ENCODE data around the gene C1orf21. TPM values are rescaled to one million over a fixed set of nuclear protein-coding genes. Genes with fewer than 3 reads are reported as not detected.

Gene C1orf21
- total and polyA plus RNA-seq, 2 donors (not counting 3 experiments of a cell fraction or from before 2014, with no cell fraction given): 0.79 to 8.5 TPM

GRCh38 chr1:184376369-184376768 is 10.5 kb upstream of the C1orf21 start:
- dilution Hi-C loops (cut with MboI; ENCODE audit: extremely low pct_ligation_motif_present, low sequenced_read_pairs): no loop called here
- no peak overlapping the region for H3K27ac ChIP-seq (ENCODE audit: insufficient read depth, low read depth, low read length)

More at GRCh38 chr1:184376369-184376768, 10.5 kb upstream of the C1orf21 start:
- Histone ChIP-seq H3K4me1 (ENCODE audit: control insufficient read depth, extremely low read depth, insufficient read depth, low read length) (no peaks in the 10 kb centered on the region), H3K4me2 (ENCODE audit: insufficient read depth, low read length) (no peak overlapping the region), H2AFZ (ENCODE audit: low read depth, low read length) (no peak overlapping the region), H4K20me1 (replicated peaks; ENCODE audit: control insufficient read depth, extremely low read depth, insufficient read depth, low read length) (no peaks in the 10 kb centered on the region), H3K36me3 (ENCODE audit: control insufficient read depth in 2 of 2, extremely low read depth in 1 of 2, insufficient read depth in 2 of 2, low read length in 2 of 2) (no peaks in the 10 kb centered on the region), H3K79me2 (ENCODE audit: control insufficient read depth, insufficient read depth, low read length) (no peaks in the 10 kb centered on the region), H3K9me3 (replicated peaks; ENCODE audit: control insufficient read depth, insufficient read depth, low read length) (no peaks in the 10 kb centered on the region), H3K4me3 (replicated peaks in 1 of 3; ENCODE audit: insufficient read depth in 1 of 3, low read depth in 1 of 3, low read length in 3 of 3) (no peak overlapping the region), H3K27me3 (ENCODE audit: control insufficient read depth in 2 of 2, insufficient read depth in 2 of 2, low read length in 2 of 2) (peaks cover 4 to 5% of the 10 kb centered on the region in 2 experiments), H3K9ac (replicated peaks; ENCODE audit: extremely low read depth, insufficient read depth, low read length) (no peak overlapping the region), H3K9me1 (replicated peaks; ENCODE audit: control insufficient read depth, extremely low read depth, insufficient read depth, low read length) (no peaks in the 10 kb centered on the region)
- TF ChIP-seq FOS (IDR thresholded peaks at IDR 0.05; ENCODE audit: borderline replicate concordance, insufficient read depth, low read length) (no peak), EZH2 (IDR thresholded peaks at IDR 0.05; ENCODE audit: borderline replicate concordance, low read depth, low read length, severe bottlenecking) (no peak), POLR2A (IDR thresholded peaks at IDR 0.05; ENCODE audit: low read depth, low read length) (no peak), POLR2AphosphoS5 (IDR thresholded peaks at IDR 0.05; ENCODE audit: insufficient read depth, low read depth, low read length) (no peak), JUN (IDR thresholded peaks at IDR 0.05; ENCODE audit: borderline replicate concordance, insufficient read depth, insufficient read length, low read depth) (no peak), GATA2 (IDR thresholded peaks at IDR 0.05; ENCODE audit: insufficient read depth, insufficient read length, low read depth, low read length) (no peak), MYC (IDR thresholded peaks at IDR 0.05; ENCODE audit: low read depth, low read length) (no peak)
- TF ChIP-seq, protein P1, sequence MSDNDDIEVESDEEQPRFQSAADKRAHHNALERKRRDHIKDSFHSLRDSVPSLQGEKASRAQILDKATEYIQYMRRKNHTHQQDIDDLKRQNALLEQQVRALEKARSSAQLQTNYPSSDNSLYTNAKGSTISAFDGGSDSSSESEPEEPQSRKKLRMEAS (IDR thresholded peaks at IDR 0.05; ENCODE audit: insufficient read depth, insufficient read length): no peak
- TF ChIP-seq, protein P2, sequence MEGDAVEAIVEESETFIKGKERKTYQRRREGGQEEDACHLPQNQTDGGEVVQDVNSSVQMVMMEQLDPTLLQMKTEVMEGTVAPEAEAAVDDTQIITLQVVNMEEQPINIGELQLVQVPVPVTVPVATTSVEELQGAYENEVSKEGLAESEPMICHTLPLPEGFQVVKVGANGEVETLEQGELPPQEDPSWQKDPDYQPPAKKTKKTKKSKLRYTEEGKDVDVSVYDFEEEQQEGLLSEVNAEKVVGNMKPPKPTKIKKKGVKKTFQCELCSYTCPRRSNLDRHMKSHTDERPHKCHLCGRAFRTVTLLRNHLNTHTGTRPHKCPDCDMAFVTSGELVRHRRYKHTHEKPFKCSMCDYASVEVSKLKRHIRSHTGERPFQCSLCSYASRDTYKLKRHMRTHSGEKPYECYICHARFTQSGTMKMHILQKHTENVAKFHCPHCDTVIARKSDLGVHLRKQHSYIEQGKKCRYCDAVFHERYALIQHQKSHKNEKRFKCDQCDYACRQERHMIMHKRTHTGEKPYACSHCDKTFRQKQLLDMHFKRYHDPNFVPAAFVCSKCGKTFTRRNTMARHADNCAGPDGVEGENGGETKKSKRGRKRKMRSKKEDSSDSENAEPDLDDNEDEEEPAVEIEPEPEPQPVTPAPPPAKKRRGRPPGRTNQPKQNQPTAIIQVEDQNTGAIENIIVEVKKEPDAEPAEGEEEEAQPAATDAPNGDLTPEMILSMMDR (IDR thresholded peaks at IDR 0.05; ENCODE audit: extremely low read depth in 1 of 2, insufficient read depth in 1 of 2, low read depth in 1 of 2, low read length in 2 of 2): no peak
- no TSS peak for BruUV-seq (replicated peaks)
- POLR2A ChIA-PET: no interaction called here
- intact Hi-C loops (cut with micrococcal nuclease): no loop called here
- CTCF ChIA-PET: interaction anchor here (0.6 to 0.7 kb wide), 2 partner anchors 12 to 17 kb away, joined by 3 to 4 read pairs; no protein-coding TSS in a partner anchor
- FAIRE-seq: no peak
- no peak for DNase-seq (ENCODE audit: low read depth, low spot score)
